GM12878 (cell line): ENCODE results near the gene NPAS2.

ENCODE experiments used
- CEBPB ChIP-seq, 2 experiments: fragments of 150-350 bp in 1 of 2; IDR thresholded peaks; 2 replicates each; pipeline ENCODE4 v1.6.1; 2012 to 2014; ENCODE audit warnings: low read depth in 2 of 2, low read length in 2 of 2, borderline replicate concordance in 1 of 2, inconsistent platforms in 1 of 2
- FOXM1 ChIP-seq: IDR thresholded peaks from 2 replicates; pipeline ENCODE4 v1.6.1; 2012; ENCODE audit warnings: low read depth, mild to moderate bottlenecking, inconsistent platforms, low read length, moderate library complexity
- LARP7 ChIP-seq: fragments of 450-650 bp; IDR thresholded peaks from 2 replicates; pipeline ENCODE4 v1.6.1; 2017; ENCODE audit warnings: mild to moderate bottlenecking
- POLR2AphosphoS5 ChIP-seq: IDR thresholded peaks from 2 replicates; pipeline ENCODE4 v1.6.1; 2011; ENCODE audit warnings: mild to moderate bottlenecking, low read length, inconsistent platforms
- TF ChIP-seq, protein P1 (sequence below): fragments of 450-650 bp; formaldehyde crosslinking; IDR thresholded peaks from 2 replicates; pipeline ENCODE4 v1.5.0; 2022; ENCODE audit warnings: mild to moderate bottlenecking, missing genetic modification characterization
- TF ChIP-seq, protein P2 (sequence below): IDR thresholded peaks from 2 replicates; pipeline ENCODE4 v1.6.1; 2012; ENCODE audit warnings: mild to moderate bottlenecking, low read depth, low read length

- TF ChIP-seq CEBPB (IDR thresholded peaks at IDR 0.05; ENCODE audit: borderline replicate concordance in 1 of 2, low read depth in 2 of 2, low read length in 2 of 2) = no peak
- no peak for TF ChIP-seq FOXM1
- no peak for TF ChIP-seq POLR2AphosphoS5
- TF ChIP-seq, protein P1, sequence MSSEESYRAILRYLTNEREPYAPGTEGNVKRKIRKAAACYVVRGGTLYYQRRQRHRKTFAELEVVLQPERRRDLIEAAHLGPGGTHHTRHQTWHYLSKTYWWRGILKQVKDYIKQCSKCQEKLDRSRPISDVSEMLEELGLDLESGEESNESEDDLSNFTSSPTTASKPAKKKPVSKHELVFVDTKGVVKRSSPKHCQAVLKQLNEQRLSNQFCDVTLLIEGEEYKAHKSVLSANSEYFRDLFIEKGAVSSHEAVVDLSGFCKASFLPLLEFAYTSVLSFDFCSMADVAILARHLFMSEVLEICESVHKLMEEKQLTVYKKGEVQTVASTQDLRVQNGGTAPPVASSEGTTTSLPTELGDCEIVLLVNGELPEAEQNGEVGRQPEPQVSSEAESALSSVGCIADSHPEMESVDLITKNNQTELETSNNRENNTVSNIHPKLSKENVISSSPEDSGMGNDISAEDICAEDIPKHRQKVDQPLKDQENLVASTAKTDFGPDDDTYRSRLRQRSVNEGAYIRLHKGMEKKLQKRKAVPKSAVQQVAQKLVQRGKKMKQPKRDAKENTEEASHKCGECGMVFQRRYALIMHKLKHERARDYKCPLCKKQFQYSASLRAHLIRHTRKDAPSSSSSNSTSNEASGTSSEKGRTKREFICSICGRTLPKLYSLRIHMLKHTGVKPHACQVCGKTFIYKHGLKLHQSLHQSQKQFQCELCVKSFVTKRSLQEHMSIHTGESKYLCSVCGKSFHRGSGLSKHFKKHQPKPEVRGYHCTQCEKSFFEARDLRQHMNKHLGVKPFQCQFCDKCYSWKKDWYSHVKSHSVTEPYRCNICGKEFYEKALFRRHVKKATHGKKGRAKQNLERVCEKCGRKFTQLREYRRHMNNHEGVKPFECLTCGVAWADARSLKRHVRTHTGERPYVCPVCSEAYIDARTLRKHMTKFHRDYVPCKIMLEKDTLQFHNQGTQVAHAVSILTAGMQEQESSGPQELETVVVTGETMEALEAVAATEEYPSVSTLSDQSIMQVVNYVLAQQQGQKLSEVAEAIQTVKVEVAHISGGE (CRISPR knock-in tag) = no peak
- TF ChIP-seq, protein P2, sequence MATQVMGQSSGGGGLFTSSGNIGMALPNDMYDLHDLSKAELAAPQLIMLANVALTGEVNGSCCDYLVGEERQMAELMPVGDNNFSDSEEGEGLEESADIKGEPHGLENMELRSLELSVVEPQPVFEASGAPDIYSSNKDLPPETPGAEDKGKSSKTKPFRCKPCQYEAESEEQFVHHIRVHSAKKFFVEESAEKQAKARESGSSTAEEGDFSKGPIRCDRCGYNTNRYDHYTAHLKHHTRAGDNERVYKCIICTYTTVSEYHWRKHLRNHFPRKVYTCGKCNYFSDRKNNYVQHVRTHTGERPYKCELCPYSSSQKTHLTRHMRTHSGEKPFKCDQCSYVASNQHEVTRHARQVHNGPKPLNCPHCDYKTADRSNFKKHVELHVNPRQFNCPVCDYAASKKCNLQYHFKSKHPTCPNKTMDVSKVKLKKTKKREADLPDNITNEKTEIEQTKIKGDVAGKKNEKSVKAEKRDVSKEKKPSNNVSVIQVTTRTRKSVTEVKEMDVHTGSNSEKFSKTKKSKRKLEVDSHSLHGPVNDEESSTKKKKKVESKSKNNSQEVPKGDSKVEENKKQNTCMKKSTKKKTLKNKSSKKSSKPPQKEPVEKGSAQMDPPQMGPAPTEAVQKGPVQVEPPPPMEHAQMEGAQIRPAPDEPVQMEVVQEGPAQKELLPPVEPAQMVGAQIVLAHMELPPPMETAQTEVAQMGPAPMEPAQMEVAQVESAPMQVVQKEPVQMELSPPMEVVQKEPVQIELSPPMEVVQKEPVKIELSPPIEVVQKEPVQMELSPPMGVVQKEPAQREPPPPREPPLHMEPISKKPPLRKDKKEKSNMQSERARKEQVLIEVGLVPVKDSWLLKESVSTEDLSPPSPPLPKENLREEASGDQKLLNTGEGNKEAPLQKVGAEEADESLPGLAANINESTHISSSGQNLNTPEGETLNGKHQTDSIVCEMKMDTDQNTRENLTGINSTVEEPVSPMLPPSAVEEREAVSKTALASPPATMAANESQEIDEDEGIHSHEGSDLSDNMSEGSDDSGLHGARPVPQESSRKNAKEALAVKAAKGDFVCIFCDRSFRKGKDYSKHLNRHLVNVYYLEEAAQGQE = no peak
- no peak for TF ChIP-seq LARP7
Measured at GRCh38 chr2:100880036-100880435, 60.1 kb downstream of the NPAS2 start.
